HG03521 (cell line): ENCODE measurements around the gene SRMS.

Experiments used
- ATAC-seq: cut with Tn5 transposase; IDR thresholded peaks from one replicate; pipeline ENCODE4 v1.9.1; 2021; ENCODE audit warnings: mild to moderate bottlenecking, moderate library complexity; ENCODE audit not compliant: unreplicated experiment

SRMS gene

GRCh38 chr20:63503524-63503923 lies 44.0 kb downstream of the SRMS start:
- no peak for ATAC-seq

DNA sequence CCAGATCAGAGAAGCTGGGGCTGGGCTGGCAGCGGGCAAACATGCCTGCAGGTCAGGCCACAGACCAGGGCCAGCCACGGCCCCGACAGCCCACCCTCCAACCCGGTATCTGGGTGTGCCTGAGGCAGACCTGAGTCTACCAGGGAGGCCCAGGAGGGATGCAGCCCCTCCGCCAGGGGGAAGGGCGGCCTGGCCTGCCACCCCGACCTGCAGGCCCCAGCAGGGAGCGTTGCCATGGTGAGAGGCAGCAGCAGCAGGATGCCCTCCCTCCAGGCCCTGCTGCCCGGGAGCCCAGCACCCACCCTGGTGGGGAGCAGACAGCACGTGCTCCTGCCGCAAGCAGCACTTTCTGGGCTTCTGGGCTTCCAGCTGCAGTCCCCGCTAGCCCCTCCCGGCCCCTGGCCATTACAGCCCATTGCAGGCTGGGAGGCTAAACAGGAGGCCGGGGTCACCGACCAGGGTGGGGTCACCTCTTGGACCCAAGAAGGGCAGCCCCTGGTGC lies 44.8 kb downstream of the SRMS start:
- ATAC-seq = no peak

DNA sequence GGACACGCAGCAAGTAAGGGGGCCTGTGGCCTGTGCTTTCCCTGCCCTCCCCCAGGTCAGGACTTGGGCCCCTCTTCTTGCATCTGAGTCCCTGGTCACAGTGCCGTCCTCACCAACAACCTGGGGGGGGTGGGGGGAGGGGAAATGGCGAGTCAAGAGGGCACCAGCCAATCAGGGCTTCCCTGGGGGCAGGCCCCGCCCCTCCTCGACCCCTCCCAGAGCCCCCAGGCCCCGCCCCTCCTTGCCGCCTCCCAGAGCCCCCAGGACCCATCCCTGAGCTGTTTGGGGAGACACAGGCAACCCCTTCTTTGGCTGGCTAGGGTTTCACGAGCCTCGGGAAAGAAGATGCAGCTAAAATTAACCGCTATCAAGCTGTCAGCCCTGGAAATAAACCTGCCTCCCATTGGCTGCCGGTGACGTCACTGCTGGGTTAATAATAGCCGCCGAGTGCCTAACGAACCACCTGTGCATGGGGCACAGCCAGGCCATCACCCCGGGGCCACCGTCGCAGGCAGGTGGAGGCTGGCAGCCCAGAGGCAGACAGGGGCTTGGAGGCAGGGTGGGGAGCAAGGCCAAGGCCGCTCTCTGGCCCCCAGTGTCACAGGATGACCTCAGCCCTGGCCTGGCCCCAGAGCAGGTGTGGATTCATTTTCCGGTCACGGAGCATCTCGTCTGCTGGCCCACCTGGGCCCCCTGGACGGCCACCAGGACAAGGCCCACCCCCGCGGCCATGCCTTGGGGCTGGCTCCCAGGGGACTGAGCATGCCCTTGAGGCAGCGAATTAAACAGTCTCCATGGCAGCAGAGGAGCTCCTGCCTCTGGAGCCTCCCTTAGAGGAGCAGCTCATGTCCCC lies 45.5 kb downstream of the SRMS start:
- ATAC-seq = no peak

GRCh38 chr20:63500902-63501817 lies 46.4 kb downstream of the SRMS start:
- no peak for ATAC-seq

- ATAC-seq = no peak
Measured at GRCh38 chr20:63500151-63500901, 47.2 kb downstream of the SRMS start.

- no peak for ATAC-seq
Measured at GRCh38 chr20:63499338-63499969, 48.1 kb downstream of the SRMS start.

GRCh38 chr20:63498960-63499337 lies 48.6 kb downstream of the SRMS start, which contains the start of gene EEF1A2:
EEF1A2 (minus strand) TSS chr20:63499083; CDS start chr20:63497763, 1,320 bp downstream.
- ATAC-seq = no peak

GRCh38 chr20:63497946-63498935 lies 49.3 kb downstream of the SRMS start:
- no peak for ATAC-seq

- no peak for ATAC-seq
Measured at GRCh38 chr20:63497138-63497945, 50.2 kb downstream of the SRMS start.

DNA sequence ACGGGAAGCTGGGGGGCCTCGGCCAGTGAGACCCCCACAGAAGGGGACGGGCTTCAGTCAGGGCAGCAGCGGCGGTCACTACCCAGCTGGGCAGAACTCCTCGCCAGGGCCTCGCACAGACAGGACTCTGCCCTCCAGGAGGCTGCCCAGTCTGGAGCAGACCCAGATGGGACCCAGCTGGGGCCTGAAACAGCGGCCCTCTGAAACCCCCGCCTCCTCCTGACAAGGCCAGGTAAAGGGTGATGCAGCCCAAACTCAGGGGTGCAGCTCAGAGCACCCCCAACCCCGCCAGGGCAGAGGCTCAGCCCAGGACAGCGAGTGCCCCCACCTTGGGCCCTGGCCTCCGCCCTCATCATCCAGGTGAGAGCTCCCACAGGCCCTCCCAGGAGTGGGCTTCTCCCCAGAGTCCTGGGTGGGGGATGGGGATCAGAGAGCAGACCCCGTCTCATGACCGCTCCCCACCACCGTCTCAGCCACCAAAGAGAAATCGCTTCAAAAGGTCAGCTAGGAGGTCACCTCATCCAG lies 50.9 kb downstream of the SRMS start:
- no peak for ATAC-seq

DNA sequence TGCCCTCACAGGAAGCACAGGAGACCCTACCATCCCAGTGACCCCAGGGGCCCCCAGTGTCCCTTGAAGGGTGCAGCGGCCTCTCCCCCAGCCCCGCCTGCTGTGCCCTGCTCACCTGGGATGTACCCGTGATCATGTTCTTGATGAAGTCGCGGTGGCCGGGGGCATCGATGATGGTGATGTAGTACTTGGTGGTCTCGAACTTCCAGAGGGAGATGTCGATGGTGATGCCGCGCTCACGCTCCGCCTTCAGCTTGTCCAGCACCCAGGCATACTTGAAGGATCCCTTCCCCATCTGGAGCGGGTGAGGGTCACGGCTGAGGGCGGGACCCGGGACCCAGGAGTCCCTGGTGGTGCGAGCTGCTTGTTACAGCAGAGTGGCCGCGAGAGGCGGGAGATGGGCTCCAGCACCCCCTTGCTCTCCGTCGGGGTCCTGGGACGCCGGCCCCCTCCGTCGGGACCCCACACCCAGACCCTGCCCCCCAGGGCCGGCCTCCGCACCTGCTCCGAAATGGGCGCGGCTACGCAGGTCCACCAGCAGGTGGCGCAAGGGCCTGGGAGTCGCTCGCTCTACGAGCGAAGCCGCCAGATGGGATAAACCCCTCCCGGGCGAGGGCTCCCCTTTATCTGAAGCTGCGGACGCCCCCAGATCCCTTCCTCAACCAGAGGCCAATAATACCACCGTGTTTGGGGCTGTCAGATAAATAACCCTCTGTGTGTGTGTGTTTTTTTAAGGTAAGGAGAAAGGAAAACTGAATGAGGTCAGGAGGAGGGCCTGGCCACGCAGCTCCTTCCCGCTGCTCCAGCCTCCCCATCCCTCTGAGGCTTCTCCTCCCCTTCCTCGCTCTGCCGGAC lies 51.6 kb downstream of the SRMS start:
- no peak for ATAC-seq

DNA sequence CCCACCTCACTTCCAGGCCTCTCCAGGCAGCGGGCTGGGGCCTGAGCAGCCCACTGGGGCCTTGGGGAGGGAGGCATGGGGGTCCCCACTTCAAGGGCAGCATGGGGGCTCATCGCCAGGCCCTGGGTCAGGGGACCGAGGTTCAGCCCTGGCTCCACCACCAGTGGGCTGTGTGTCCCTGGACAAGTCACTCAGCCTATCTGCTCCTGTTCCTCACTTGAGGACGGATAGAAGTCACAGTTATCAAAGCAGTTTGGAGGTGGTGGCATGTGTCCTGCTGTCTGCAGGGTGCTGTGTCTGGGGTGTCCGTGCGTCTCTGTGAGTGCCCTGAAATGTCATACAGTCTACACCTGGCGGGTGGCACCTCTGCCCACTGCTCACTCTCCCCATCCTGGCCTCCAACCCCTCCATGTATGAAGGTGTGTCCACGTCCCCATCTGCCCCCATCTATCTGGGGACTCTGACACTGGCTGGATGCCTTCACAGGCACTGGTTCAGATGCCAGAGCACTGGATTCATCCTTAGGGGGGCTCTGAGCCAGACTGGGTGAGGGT lies 52.3 kb downstream of the SRMS start:
- ATAC-seq = no peak

GRCh38 chr20:63494420-63495166 lies 53.0 kb downstream of the SRMS start:
- ATAC-seq = no peak

DNA sequence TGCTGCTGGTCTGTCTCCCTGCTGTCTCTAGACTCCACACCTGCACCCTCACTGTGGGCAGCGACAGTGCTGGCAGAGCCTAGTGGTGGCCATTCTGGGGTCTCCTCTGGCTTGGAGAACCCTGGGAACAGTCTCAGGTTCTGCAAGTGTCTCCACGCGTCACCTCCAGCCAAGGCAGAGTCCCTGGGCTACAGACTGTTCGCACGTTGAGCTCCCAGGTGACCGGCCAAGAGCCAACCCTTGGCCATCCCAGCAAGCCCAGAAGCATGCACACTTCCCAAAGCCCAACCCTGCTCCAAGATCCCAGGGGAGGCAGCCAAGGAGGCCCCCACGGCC lies 53.5 kb downstream of the SRMS start:
- no peak for ATAC-seq

DNA sequence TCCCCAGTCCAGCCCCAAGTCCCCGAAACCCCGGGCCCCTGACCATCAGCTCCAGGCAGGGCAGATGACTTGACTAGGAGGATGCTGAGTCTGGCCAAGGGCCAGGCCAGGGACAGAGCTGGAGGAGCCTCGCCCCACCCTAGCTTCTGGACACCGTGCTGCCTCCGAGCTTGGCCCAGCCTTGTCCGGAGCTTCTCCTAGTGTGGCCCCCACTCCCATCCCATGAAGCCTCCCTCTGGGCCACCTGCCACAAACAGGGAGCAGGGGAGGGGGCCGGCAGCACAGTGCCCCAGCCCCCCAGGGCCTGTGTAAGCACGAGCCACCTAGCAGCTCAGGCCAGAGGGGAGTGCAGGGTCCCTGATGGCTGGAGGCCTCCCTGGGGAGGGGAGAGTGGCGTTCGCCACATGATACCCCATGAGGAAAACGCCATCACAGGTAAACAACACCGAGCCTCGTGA lies 54.0 kb downstream of the SRMS start:
- ATAC-seq = no peak

DNA sequence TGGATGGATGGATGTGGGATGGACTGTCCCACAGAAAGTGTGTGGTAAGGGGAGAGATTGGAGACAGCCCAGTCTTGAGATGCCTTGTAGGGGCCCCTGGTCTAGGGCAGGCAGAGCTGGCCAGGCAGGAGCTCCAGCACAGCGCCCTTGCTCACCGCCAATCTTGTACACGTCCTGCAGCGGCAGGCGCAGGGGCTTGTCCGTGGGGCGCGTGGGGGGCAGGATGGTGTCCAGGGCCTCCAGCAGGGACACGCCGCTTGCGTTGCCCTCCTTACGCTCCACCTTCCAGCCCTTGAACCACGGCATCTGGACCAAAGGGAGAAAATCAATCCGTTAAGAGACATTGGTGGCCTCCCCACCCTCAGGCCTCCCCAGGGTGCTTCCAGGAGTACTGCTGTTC lies 54.6 kb downstream of the SRMS start:
- no peak for ATAC-seq
